Activated T-helper 1 cell treated with anti-CD3 and anti-CD28 coated beads, Interleukin-12 subunit alpha, Interleukin-12 subunit beta, Interleukin-2, Interleukin-4 antibody, amounts not matched to agents 30 ng/mL and 10 ng/mL and 1 ng/mL, durations not matched to agents 14 hours and 24 hours and 36 hours (primary cell): ENCODE results near the gene ZNF683. TPM values are rescaled to one million over a fixed set of nuclear protein-coding genes. Genes with fewer than 3 reads are reported as not detected.

ENCODE experiments used
- DNase-seq: peaks from one replicate; pipeline ENCODE4 v3.0.0; 2021; ENCODE audit warnings: low spot score
- H3K27ac Mint-ChIP-seq: one replicate; pipeline ENCODE4 v1.8.0; 2021; ENCODE audit warnings: mild to moderate bottlenecking, mixed read lengths
- H3K27me3 Mint-ChIP-seq: one replicate; pipeline ENCODE4 v1.8.0; 2022; ENCODE audit warnings: mild to moderate bottlenecking, moderate library complexity, mixed read lengths; ENCODE audit not compliant: insufficient read depth
- H3K36me3 Mint-ChIP-seq: one replicate; pipeline ENCODE4 v1.8.0; 2021; ENCODE audit warnings: low read depth, mixed read lengths
- H3K4me1 Mint-ChIP-seq: one replicate; pipeline ENCODE4 v1.8.0; 2021; ENCODE audit warnings: low read depth, mixed read lengths
- H3K4me3 Mint-ChIP-seq: one replicate; pipeline ENCODE4 v1.8.0; 2021; ENCODE audit warnings: mild to moderate bottlenecking, moderate library complexity, mixed read lengths
- H3K9me3 Mint-ChIP-seq: one replicate; pipeline ENCODE4 v1.8.0; 2021; ENCODE audit warnings: mixed read lengths
- intact Hi-C: fragments of 100-400 bp; cut with micrococcal nuclease; formaldehyde crosslinking; loops from one replicate; pipeline ENCODE4 v1.15.1; 2024
- total RNA-seq: library from RNA; stranded (reverse); gene quantifications from 2 replicates; pipeline ENCODE4 v1.2.3, GENCODE V29; 2022

ZNF683 gene
- total RNA-seq, 1 donor from 2014 or later = not detected

DNA sequence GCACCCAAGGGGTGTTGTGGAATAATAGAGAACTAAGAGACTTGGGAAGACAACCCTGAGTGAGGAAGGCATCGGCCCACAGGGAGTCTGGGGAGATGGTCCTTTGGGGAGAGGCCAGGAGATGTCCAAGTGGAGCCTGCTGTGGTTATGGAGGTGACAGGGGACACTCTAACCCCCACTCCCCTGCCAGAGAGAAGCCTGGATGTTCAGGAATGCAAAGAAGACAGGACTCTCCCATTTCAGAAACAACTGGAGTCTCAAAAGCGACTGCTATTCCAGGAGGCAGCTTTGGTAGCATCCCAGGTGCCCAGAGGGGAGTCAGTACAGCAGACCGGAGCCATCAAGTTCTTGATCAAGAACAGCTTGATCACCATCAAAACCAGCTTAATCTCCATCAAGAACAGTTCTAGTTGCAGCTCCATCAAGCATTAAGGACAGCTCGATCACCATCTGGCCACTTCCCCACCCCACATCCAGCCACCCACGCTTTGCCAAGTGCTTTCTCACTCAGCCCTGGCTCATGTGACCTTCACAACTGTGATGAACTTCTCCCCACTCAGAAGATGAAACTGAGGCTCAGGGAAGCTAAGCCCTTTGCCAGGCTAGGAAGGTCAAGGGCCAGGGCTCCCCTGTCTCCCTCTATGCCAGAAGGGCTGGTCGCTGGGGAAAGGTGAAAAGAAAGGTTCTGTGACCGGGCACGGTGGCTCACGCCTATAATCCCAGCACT lies 54.0 kb downstream of the ZNF683 start:
- Mint-ChIP-seq H3K9me3 (no peaks in the 10 kb centered on the region), H3K36me3 (peaks cover 26% of the 10 kb centered on the region)
- intact Hi-C loops = loop anchor here (1.0 kb wide), 1 partner anchor 154 kb away; the partner anchor contains the start of gene HMGN2

DNA sequence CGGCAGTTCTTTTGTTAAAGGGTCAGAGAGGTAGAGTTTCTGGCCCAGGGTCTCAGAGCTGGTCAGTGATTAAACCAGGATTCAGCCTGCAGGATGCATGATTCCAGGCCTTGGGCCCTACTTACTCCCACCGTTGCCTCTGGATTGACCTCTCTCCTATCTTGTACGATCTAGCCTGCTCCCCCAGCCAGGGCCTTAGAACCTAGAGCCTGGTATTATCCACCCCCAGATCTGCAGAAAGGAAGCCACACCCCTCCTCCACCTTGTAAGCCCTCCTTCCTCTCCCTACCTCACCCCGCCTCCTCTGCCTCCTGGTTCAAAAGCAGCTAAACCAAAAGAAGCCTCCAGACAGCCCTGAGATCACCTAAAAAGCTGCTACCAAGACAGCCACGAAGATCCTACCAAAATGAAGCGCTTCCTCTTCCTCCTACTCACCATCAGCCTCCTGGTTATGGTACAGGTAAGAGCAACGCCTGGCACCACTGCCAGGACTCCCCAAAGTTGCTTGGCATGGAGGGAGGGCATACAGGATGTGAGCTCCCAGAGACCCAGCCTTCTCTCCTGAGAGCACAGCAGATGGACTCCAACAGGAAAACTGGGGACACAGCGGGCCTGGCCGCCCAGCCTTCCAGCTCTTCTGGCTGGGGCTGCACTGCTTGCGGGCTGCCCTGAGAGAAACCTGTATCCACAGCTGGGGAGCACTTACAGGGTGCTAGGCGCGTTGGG lies 54.8 kb downstream of the ZNF683 start, which contains the start of gene CD52:
Gene CD52, plus strand, starts transcription at position 347 of the 726 bp plus-strand sequence. Its CDS starts 60 bp downstream, at position 407.
- Mint-ChIP-seq H3K4me3 (peak within 1 kb of the TSS; percentile 87), H3K36me3 (peaks cover 19% of the 10 kb centered on the region), H3K4me1 (peaks cover 83% of the 10 kb centered on the region), H3K27ac (peak within 1 kb of the TSS; percentile 88), H3K27me3 (no peaks in the 10 kb centered on the region), H3K9me3 (no peaks in the 10 kb centered on the region)
- intact Hi-C loops = loop anchor here (1.0 kb wide), 1 partner anchor 10 kb away; no protein-coding TSS in a partner anchor
- peak; percentile 74 for DNase-seq

More for the DNA sequence above, 54.0 kb downstream of the ZNF683 start:
- Mint-ChIP-seq H3K27me3 (no peaks in the 10 kb centered on the region), H3K4me3 (peak overlapping the region; percentile 87), H3K4me1 (peaks cover 84% of the 10 kb centered on the region), H3K27ac (peak overlapping the region; percentile 88)
- DNase-seq = peak; percentile 17

DNA sequence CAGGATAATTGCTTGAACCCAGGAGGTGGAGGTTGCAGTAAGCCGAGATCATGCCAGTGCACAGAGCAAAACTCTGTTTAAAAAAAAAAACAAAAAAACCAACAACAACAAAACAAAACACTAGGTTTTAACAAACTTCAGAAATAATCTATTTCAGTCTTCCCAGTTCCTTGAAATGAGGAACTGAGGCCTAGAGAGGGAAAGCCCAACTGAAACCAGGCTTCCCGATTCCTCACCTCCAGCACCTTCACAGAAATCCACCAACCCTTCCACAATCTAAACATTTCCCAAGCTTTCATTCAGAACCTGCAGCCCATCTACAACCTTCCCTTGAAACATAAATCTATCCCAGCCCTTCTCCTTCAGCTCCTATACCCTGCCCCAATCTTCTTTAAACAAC lies 55.4 kb downstream of the ZNF683 start:
- H3K9me3 Mint-ChIP-seq = no peaks in the 10 kb centered on the region
- H3K36me3 Mint-ChIP-seq = peaks cover 14% of the 10 kb centered on the region
- peak overlapping the region; percentile 88 for H3K27ac Mint-ChIP-seq
- DNase-seq = no peak
- intact Hi-C loops = loop anchor here (1.0 kb wide), 1 partner anchor 10 kb away; no protein-coding TSS in a partner anchor
- H3K4me1 Mint-ChIP-seq = peaks cover 78% of the 10 kb centered on the region
- H3K27me3 Mint-ChIP-seq = no peaks in the 10 kb centered on the region
- H3K4me3 Mint-ChIP-seq = peak overlapping the region; percentile 87

DNA sequence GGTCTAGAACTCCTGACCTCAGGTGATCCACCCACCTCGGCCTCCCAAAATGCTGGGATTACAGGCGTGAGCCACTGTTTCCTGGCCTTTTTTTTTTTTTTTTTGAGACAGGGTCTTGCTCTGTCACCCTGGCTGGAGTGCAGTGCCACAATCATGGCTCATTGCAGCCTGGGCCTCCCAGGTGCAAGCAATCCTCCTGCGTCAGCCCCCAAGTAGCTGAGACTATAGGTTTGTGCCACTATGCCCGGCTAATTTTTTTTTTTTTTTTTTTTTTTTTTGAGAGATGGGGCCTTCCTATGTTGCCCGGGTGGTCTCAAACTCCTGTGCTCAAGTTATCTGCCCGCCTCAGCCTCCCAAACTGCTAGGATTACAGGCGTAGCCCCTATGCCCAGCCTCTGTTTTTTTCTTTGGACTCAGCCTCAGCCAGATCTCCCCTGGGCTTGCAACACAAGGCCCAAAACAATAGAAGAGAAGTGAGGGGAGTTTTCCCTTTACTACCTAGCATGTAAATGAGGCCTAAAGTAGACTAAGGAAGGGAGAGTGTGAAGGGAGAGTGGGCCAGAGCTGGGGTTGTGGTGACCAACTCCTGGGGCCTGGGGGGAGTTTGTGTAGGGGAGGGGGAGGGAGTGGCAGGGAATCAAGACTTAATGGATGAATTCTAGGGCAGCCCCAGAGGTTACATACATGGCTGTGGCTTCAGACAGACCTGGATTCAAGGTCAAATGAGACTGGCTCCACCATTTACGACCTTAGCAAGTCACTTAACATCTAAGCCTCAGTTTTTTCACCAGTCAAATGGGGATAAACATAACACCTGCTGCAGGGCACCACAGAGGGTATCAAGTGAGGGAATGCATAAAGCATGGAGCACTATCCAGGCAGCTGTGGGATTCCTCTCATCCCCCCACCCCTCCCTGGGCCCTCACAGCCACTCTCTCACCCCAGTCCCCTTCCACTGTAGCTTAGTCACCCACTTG lies 56.4 kb downstream of the ZNF683 start:
- intact Hi-C loops = no loop called here
- Mint-ChIP-seq H3K27ac (peak overlapping the region; percentile 61), H3K36me3 (peaks cover 9% of the 10 kb centered on the region), H3K9me3 (no peaks in the 10 kb centered on the region), H3K4me1 (peaks cover 78% of the 10 kb centered on the region), H3K4me3 (peak overlapping the region; percentile 62), H3K27me3 (no peaks in the 10 kb centered on the region)
- DNase-seq = no peak

DNA sequence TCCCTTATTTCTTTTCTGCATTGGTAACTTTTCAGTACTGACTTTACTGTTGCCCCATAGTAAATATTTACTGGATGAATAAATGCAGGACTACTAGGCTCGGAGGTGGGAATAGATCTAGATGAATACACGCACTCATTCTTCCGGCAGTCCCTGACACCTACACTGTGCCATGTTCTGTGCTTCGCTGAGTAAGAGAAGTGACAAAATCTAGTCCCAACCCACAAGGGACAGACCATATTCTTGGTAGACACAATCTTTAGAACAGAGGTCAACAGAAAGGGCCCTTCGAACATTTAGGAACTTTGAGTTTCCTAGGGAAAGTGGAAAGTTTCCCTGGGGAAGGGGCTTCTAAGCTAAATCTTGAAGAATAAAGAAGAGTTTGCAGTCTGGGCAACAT lies 58.0 kb downstream of the ZNF683 start:
- no peaks in the 10 kb centered on the region for H3K9me3 Mint-ChIP-seq
- DNase-seq = no peak
- peaks cover 4% of the 10 kb centered on the region for H3K36me3 Mint-ChIP-seq
- intact Hi-C loops = no loop called here
- H3K4me1 Mint-ChIP-seq = peaks cover 63% of the 10 kb centered on the region
- no peak overlapping the region for H3K27ac Mint-ChIP-seq
- H3K4me3 Mint-ChIP-seq = no peak overlapping the region
- H3K27me3 Mint-ChIP-seq = no peaks in the 10 kb centered on the region

Other genes with a start within 250 kb of the ZNF683 start
- gene FAM110D, start 213.7 kb downstream of the ZNF683 start, total RNA-seq = 0.12 TPM in 1 of 2 replicates, not detected in the other
- not detected in 2 replicates for gene C1orf232, start 203.8 kb downstream of the ZNF683 start, total RNA-seq
- gene ZNF593, start 202.8 kb downstream of the ZNF683 start, total RNA-seq = 81.3 and 83.0 TPM in 2 replicates
- not detected in 2 replicates for gene ZNF593OS, start 200.9 kb downstream of the ZNF683 start, total RNA-seq
- gene CNKSR1, start 195.3 kb downstream of the ZNF683 start, total RNA-seq = 4.2 and 4.7 TPM in 2 replicates
- not detected in 2 replicates for gene CATSPER4, start 182.1 kb downstream of the ZNF683 start, total RNA-seq
- gene CEP85, start 138.6 kb downstream of the ZNF683 start, total RNA-seq = 37.0 and 37.1 TPM in 2 replicates
- 551 and 575 TPM in 2 replicates for gene SH3BGRL3, start 92.7 kb downstream of the ZNF683 start, total RNA-seq
- gene UBXN11, start 66.1 kb downstream of the ZNF683 start, total RNA-seq = 14.8 and 22.1 TPM in 2 replicates
- 394 and 411 TPM in 2 replicates for gene CD52, start 54.8 kb downstream of the ZNF683 start, total RNA-seq
- gene CRYBG2, start 18.6 kb downstream of the ZNF683 start, total RNA-seq = 0.83 and 1.9 TPM in 2 replicates
- gene LIN28A, start 38.1 kb upstream of the ZNF683 start, total RNA-seq = not detected in 2 replicates
- gene DHDDS, start 59.6 kb upstream of the ZNF683 start, total RNA-seq = 58.4 and 60.9 TPM in 2 replicates
- 492 and 496 TPM in 2 replicates for gene HMGN2, start 99.7 kb upstream of the ZNF683 start, total RNA-seq
- gene RPS6KA1, start 157.0 kb upstream of the ZNF683 start, total RNA-seq = 324 and 331 TPM in 2 replicates